IPS-15b (cell line): ENCODE data around the gene MYH14.
"Not testable (repeated sequence)": the region's sequence is repeated elsewhere in the genome, so short reads cannot be mapped to it uniquely, and the experiment has no call there.

Source experiments
- H3K27me3 ChIP-seq: one replicate; pipeline ENCODE4 v1.6.1; 2013; ENCODE audit warnings: low read length; ENCODE audit not compliant: control insufficient read depth, insufficient read depth
- H3K36me3 ChIP-seq: one replicate; pipeline ENCODE4 v1.6.1; 2013; ENCODE audit warnings: low read length; ENCODE audit not compliant: control insufficient read depth, insufficient read depth
- H3K4me1 ChIP-seq: one replicate; pipeline ENCODE4 v1.6.1; 2013; ENCODE audit warnings: mild to moderate bottlenecking, low read length; ENCODE audit not compliant: control insufficient read depth, insufficient read depth
- H3K4me3 ChIP-seq: one replicate; pipeline ENCODE4 v1.5.1; 2013; ENCODE audit warnings: low read depth, low read length
- H3K9ac ChIP-seq: one replicate; pipeline ENCODE4 v1.6.1; 2013; ENCODE audit warnings: low read depth, mild to moderate bottlenecking, low read length
- H3K9me3 ChIP-seq: one replicate; pipeline ENCODE4 v1.6.1; 2013; ENCODE audit warnings: mild to moderate bottlenecking, low read length; ENCODE audit not compliant: control insufficient read depth, insufficient read depth

The MYH14 gene

DNA sequence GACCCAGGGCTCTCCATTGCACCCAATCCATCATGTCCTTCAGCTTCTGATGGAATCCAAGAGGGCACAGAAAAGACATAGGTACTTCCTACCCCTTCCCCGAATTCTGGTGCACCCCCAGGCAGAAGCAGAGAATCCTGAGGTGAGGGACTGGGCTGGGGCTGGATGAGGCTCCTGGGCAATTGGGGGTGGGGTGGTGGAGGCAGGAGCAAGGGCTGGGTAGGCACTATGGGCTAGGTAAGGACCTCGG lies 128.5 kb downstream of the MYH14 start:
- no peaks in the 10 kb centered on the region for H3K9me3 ChIP-seq
- peak overlapping the region; percentile 82 for H3K9ac ChIP-seq
- H3K4me1 ChIP-seq, result peaks cover 9% of the 10 kb centered on the region
- H3K27me3 ChIP-seq, result peaks cover 10% of the 10 kb centered on the region
- peak overlapping the region; percentile 95 for H3K4me3 ChIP-seq
- no peaks in the 10 kb centered on the region for H3K36me3 ChIP-seq

DNA sequence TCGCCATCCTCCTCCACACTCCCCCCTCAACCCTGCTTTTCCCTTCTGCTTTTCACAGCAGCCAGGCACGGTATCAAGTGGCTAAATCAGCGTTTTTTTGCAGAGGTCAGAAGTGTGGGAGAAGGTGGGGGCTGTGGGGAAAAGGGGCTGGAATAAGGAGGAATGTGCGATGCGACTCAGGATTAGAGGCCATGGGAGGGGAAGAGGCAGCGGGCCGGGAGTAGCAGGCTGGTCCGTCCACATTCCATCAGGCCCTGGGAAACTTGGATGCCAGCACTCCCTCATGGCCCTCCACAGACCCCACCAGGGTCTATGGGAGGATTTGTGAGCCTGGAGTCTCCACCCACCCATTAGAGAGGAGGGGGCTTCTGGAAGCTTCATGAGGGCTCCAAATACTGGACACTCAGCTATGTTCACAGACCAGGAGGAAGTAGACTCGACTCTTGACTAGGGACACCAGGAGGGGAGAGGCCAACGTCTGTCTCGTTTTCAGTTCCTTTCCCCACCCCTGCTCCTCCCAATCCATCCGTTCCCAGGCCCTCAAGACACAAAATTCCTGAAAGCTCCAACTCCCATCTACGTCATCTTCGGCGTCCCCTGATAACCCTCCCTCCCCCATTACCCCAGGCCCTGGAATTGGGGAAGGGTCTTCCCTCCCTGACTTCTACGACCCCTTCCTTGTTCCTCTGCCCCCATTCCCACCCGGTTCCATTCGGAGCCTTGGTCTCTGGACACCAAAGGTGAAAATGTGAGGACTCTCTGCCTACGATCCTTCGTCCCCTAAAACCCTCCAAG lies 129.0 kb downstream of the MYH14 start:
- no peaks in the 10 kb centered on the region for H3K9me3 ChIP-seq
- peaks cover 5% of the 10 kb centered on the region for H3K27me3 ChIP-seq
- H3K4me1 ChIP-seq, result peaks cover 5% of the 10 kb centered on the region
- H3K9ac ChIP-seq, result peak overlapping the region; percentile 82
- peak overlapping the region; percentile 95 for H3K4me3 ChIP-seq
- H3K36me3 ChIP-seq, result no peaks in the 10 kb centered on the region

DNA sequence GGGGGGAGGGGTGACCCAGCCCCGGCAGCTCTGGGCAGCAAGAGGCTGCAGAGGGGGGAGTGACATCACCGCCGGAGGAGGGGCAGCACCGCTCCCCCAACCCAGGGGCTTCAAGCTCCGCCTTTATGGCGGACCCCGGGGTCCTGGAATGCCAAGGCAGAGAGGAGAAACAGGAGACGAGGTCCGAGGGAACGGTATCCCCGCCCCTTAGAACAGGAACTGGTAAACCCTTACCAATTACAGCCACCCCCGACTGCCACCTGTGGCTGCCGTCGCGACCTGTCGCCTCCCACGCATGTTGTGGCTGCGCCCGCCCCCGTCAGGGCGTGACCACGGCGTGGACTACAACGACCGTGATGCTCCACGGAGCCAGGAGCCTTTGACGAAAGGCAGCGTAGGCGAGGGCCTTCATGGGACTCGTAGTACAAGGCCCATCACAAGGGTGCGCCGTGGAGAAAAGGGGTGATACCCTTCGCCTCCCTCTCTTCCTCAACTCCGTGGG lies 129.9 kb downstream of the MYH14 start:
- Histone ChIP-seq H3K27me3 (no peaks in the 10 kb centered on the region), H3K9me3 (no peaks in the 10 kb centered on the region), H3K4me1 (peaks cover 5% of the 10 kb centered on the region), H3K4me3 (peak overlapping the region; percentile 95), H3K36me3 (no peaks in the 10 kb centered on the region), H3K9ac (peak overlapping the region; percentile 81)

DNA sequence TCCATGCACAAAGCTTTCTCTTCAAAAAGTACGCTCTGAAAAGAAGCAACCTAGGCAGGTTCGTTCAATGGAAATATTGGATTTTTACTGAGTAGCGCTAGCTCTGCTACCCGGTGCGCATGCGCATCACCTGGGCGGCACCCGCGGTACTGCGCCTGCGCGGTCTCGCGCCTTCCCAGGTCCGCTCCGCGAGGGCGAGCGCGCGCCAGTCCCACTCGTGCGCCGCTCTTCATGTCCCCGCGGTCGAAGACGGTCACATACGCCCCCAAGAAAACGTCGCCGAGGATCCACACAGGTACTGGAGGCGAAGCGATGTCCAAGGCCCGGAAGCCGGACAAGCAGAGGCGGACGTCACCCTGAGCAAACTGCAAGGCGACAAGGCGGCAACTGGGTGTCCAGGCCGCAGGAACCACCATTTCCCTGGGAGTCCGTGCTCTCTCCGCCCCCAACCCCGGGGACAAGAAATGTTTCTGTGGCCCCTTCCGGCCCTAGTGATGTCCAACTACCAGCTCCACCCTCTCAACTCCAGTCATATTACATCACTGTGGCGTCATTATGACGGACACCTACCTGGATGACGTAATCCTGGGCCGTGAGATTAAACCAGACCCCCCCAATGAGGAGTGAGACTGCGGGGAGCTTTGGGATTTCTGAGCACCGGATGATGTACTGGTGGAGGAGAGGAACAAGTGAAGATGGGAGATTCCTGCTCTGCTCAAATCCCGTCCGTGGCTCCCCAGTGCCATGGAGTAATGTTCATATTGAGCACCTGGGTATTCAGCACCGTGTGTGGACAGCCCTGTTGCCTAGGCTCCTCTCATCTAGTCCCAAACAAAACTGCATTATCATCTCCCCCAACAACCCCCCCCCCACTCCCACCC lies 130.6 kb downstream of the MYH14 start:
- H3K9me3 ChIP-seq, result no peaks in the 10 kb centered on the region
- H3K27me3 ChIP-seq, result no peaks in the 10 kb centered on the region
- H3K9ac ChIP-seq, result peak overlapping the region; percentile 81
- no peaks in the 10 kb centered on the region for H3K36me3 ChIP-seq
- peaks cover 5% of the 10 kb centered on the region for H3K4me1 ChIP-seq
- peak overlapping the region; percentile 95 for H3K4me3 ChIP-seq

DNA sequence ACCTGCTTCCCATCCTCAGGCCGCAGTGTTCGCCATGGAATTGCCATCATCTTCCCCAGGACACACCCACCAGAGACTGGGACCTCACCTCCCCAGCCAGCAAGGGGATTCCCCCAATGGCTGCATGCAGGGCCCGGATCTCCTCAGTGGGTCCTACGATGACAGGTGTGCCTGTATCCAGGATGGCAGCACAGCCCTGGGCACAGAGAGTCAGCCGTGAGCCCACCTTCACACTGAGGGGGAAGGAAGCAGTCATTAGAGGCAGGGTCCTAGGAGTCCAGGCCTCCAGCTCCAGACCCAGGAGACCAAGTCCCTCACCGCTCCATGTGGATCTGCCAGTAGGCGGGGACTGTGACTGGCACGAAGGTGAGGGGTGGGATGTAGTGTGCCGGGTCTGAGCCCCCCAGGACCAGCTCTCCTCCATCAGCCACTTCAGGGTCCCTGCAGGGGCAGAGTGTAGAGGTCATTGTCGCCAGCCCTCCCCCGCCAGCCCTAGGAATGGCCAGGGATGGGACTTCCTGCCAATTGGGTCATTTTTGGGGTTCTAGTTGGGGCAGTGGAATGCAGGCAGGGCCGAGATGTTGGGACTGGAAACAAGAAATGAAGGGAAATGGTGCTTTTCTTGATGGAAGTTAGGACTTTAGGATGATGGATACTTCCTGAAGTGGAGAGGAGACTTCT lies 131.5 kb downstream of the MYH14 start:
- no peaks in the 10 kb centered on the region for H3K27me3 ChIP-seq
- peaks cover 5% of the 10 kb centered on the region for H3K4me1 ChIP-seq
- no peak overlapping the region for H3K4me3 ChIP-seq
- no peaks in the 10 kb centered on the region for H3K36me3 ChIP-seq
- no peaks in the 10 kb centered on the region for H3K9me3 ChIP-seq
- no peak overlapping the region for H3K9ac ChIP-seq

DNA sequence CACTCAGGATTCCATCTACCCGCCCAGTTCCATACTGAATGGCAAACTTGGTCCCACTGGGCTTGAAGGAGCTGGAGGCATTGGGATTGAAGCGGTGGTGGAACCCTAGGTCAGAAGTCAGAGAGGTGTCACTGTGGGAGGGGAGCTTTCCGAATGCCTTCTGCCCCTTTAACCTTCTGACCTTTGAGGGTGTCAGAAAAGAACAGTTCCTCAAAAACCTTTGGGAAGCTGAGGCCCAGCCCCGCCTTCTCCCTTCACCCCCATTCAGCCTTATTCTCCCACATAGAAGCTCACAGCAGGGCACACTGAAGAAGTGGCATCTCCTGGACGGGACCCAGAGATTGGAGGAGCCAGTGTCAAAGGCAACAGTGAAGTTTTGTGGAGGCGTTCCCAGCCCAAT lies 133.6 kb downstream of the MYH14 start:
- not testable (repeated sequence) for H3K36me3 ChIP-seq, H3K27me3 ChIP-seq, H3K4me1 ChIP-seq, H3K4me3 ChIP-seq, H3K9ac ChIP-seq, H3K9me3 ChIP-seq

DNA sequence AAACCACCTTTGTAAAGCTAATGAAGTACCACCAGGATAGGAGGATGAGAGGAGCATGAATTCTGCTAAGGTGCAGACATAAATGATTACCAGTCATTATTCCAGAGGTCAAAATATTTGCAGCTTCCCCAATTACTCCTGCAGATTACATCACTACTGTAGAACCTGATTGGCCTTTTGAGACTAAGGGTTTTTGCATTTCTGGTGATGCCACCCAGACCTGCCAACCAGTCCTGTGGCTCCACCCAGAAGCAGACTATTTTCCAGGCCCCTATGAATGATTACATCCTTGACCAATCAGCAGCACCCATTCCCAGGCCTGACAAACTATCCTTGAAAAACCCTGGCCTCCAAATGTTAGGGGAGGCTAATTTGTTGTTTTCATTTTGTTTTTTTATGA lies 136.9 kb downstream of the MYH14 start:
- peaks cover 2% of the 10 kb centered on the region for H3K36me3 ChIP-seq
- H3K4me1 ChIP-seq, result no peaks in the 10 kb centered on the region
- H3K9ac ChIP-seq, result no peak overlapping the region
- H3K4me3 ChIP-seq, result no peak overlapping the region
- H3K27me3 ChIP-seq, result no peaks in the 10 kb centered on the region
- H3K9me3 ChIP-seq, result no peaks in the 10 kb centered on the region

DNA sequence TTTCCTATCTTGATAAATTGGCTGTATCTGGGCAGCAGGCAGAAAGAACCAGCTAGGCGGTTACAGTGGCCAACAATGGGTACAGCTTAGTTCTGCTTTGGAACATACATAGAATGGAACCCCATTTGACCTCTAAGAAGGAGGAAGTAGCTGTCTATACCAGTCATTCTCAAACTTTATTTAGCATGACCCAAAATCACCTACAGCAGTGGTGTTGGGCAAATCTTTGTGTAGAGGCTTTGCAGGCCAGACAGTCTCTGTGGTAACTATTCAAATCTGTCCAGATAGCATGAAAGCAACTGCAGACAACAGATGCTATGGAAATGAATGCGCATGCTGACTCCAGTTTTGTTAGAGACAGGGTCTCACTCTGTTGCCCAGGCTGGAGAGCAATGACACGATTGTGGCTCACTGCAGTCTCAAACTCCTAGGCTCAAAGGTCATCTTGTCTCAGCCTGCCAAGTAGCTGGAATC lies 137.7 kb downstream of the MYH14 start:
- Histone ChIP-seq H3K4me1 (no peaks in the 10 kb centered on the region), H3K36me3 (peaks cover 2% of the 10 kb centered on the region), H3K4me3 (no peak overlapping the region), H3K9me3 (no peaks in the 10 kb centered on the region), H3K9ac (no peak overlapping the region), H3K27me3 (no peaks in the 10 kb centered on the region)

DNA sequence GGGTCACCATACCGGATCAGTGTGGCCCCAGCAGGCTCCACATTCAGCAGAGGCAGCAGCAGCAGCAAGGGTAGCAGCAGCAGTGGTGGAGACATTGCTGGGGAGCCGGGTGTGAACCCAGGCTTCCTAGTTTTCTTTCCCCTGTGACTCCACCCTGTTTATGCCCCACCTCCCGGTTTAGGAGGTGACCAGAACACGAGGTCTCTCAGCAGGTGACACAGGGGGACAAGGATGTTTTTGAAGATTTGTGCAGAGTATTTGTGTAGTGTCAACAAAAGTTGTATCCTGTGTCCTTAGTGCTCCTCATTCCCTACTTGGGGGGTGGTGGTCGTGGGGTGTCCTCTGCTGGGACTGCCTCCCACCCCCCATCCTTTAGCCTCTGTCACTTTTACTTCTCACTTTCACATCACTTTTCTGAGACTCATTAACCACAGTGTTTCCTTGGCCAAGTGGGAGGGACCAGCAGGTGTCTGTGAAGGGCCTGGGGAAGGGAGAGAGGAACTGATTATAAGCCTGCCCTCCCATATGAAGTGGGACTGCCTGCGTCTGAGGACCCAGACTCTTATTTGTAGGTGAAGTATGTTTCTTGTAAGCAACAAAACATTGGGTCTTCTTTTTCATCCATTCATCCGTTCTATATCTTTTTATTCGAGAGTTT lies 141.4 kb downstream of the MYH14 start:
- Histone ChIP-seq H3K36me3 (peaks cover 2% of the 10 kb centered on the region), H3K27me3 (no peaks in the 10 kb centered on the region), H3K9me3 (no peaks in the 10 kb centered on the region), H3K9ac (no peak overlapping the region), H3K4me1 (no peaks in the 10 kb centered on the region), H3K4me3 (no peak overlapping the region)

DNA sequence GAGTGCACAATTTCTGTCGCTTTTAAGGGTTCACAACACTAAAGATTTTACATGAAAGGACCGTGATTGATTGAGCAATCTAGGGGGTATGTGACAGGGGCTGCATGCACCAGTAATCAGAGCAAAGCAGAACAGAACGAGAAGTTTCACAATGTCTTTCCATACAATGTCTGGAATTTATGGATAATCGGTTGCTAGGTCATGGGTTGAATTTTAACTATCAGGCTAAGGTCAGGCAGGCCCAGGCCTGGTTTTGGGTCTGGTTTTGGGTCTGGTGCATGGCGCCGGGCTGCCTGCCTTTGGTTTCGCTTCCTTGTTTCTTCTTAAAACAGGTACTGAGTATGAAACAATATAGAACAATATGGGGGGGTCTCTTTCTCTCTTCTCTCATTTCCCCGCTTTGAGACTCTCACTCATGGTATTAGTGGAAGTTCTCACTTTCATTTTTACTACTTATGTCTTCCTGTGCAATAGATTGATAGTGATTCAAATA lies 143.7 kb downstream of the MYH14 start:
- not testable (repeated sequence) for H3K4me3 ChIP-seq, H3K27me3 ChIP-seq, H3K9ac ChIP-seq, H3K9me3 ChIP-seq, H3K4me1 ChIP-seq, H3K36me3 ChIP-seq
